HG03460 (cell line): ENCODE measurements around the gene PTPRT.

ENCODE experiments used
- ATAC-seq: cut with Tn5 transposase; IDR thresholded peaks from one replicate; pipeline ENCODE4 v1.9.1; 2021; ENCODE audit not compliant: unreplicated experiment

Gene PTPRT

GRCh38 chr20:42158272-42158671, 1031.4 kb downstream of the PTPRT start:
- ATAC-seq, result no peak

GRCh38 chr20:42155586-42155985, 1034.1 kb downstream of the PTPRT start:
- no peak for ATAC-seq

- ATAC-seq, result no peak
These were observed 1037.1 kb downstream of the PTPRT start for GRCh38 chr20:42152575-42152974.

- ATAC-seq, result no peak
These were observed 1039.5 kb downstream of the PTPRT start for GRCh38 chr20:42150230-42150629.

GRCh38 chr20:42138729-42139128, 1051.0 kb downstream of the PTPRT start:
- ATAC-seq, result no peak

GRCh38 chr20:42134265-42135098, 1055.2 kb downstream of the PTPRT start:
- ATAC-seq, result no peak

- ATAC-seq, result no peak
These were observed 1058.7 kb downstream of the PTPRT start for GRCh38 chr20:42130810-42131596.

GRCh38 chr20:42125426-42125825, 1064.3 kb downstream of the PTPRT start:
- no peak for ATAC-seq

- no peak for ATAC-seq
These were observed 1065.7 kb downstream of the PTPRT start for GRCh38 chr20:42123981-42124473.

GRCh38 chr20:42118409-42119125, 1071.1 kb downstream of the PTPRT start:
- no peak for ATAC-seq

GRCh38 chr20:42118001-42118400, 1071.7 kb downstream of the PTPRT start:
- no peak for ATAC-seq

- no peak for ATAC-seq
These were observed 1076.5 kb downstream of the PTPRT start for GRCh38 chr20:42113236-42113635.

GRCh38 chr20:42112161-42112560, 1077.5 kb downstream of the PTPRT start:
- no peak for ATAC-seq

GRCh38 chr20:42111349-42111748, 1078.4 kb downstream of the PTPRT start:
- ATAC-seq, result no peak

- ATAC-seq, result no peak
These were observed 1079.4 kb downstream of the PTPRT start for GRCh38 chr20:42110301-42110700.

- ATAC-seq, result no peak
These were observed 1087.7 kb downstream of the PTPRT start for GRCh38 chr20:42102000-42102399.

- no peak for ATAC-seq
These were observed 1089.5 kb downstream of the PTPRT start for GRCh38 chr20:42100137-42100704.

GRCh38 chr20:42099101-42099500, 1090.6 kb downstream of the PTPRT start:
- ATAC-seq, result no peak

- ATAC-seq, result no peak
These were observed 1091.3 kb downstream of the PTPRT start for GRCh38 chr20:42098418-42098817.

- ATAC-seq, result no peak
These were observed 1092.0 kb downstream of the PTPRT start for GRCh38 chr20:42097741-42098140.

GRCh38 chr20:42095221-42095620, 1094.5 kb downstream of the PTPRT start:
- ATAC-seq, result no peak
